Left lung (tissue), 10 donors: ENCODE data around the gene CCDC81. TPM values are rescaled to one million over a fixed set of nuclear protein-coding genes. Genes with fewer than 3 reads are reported as not detected.

ENCODE experiments used
- ATAC-seq: fragments of 200-7000 bp; cut with Tn5 transposase; one replicate; pipeline ENCODE4 v1.9.1; 2020; ENCODE audit warnings: moderate library complexity
- DNase-seq, 4 donors: peaks; one replicate each; pipeline ENCODE4 v3.0.0-alpha.2; 2013 to 2020
- H3K27ac ChIP-seq, 2 donors: fragments of 200-600 bp; sonication (generic) in 1 of 2; one replicate each; pipeline versions ENCODE4 v1.5.0 to v1.8.0; 2020 to 2021
- H3K27me3 ChIP-seq, 2 donors: fragments of 200-600 bp; sonication (generic) in 1 of 2; one replicate each; pipeline versions ENCODE4 v1.5.0 to v1.8.0; 2020 to 2021
- H3K36me3 ChIP-seq, 2 donors: fragments of 200-600 bp; sonication (generic) in 1 of 2; one replicate each; pipeline versions ENCODE4 v1.5.0 to v1.8.0; 2020 to 2021
- H3K4me1 ChIP-seq, 2 donors: fragments of 200-600 bp; one replicate each; pipeline ENCODE4 v1.8.0; 2021
- H3K4me3 ChIP-seq, 2 donors: fragments of 200-600 bp; sonication (generic) in 1 of 2; one replicate each; pipeline versions ENCODE4 v1.5.0 to v1.8.0; 2020 to 2021; ENCODE audit warnings: mild to moderate bottlenecking in 1 of 2
- H3K9me3 ChIP-seq, 2 donors: fragments of 200-600 bp; sonication (generic) in 1 of 2; one replicate each; pipeline versions ENCODE4 v1.5.0 to v1.8.0; 2020 to 2021
- intact Hi-C, 2 donors: fragments of 100-400 bp; cut with DNase I; formaldehyde crosslinking; loops; one replicate each; pipeline versions ENCODE4 v1.11.2 to v1.14.2; 2022
- polyA plus RNA-seq, 6 donors: library from polyadenylated mRNA; unstranded; fragments of 120-200 nt; gene quantifications; one replicate each; pipeline ENCODE4 v1.2.1, GENCODE V29; 2013; ENCODE audit not compliant: insufficient read length in 6 of 6
- total RNA-seq, 2 donors: library from RNA; stranded (reverse); fragmentation: NEBNext Ultra II Directional; extraction: Animal tissue kit (Norgen Biotek cat#: 25700); gene quantifications; one replicate each; pipeline ENCODE4 v1.2.1, GENCODE V29; 2021
- TF ChIP-seq, protein P1 (sequence below), 2 donors: fragments of 200-600 bp; sonication (generic) in 1 of 2; IDR thresholded peaks; one replicate each; pipeline versions ENCODE4 v1.5.0 to v1.8.0; 2021; ENCODE audit warnings: antibody characterized with exemption in 2 of 2
- donor health status: DM: no; HTN: yes; CAD: no.
- donor health status: DM: no; HTN: no; CAD: no.

Gene CCDC81
- total and polyA plus RNA-seq, 8 donors, result 0.58 to 4.9 (median 3.3) TPM

DNA sequence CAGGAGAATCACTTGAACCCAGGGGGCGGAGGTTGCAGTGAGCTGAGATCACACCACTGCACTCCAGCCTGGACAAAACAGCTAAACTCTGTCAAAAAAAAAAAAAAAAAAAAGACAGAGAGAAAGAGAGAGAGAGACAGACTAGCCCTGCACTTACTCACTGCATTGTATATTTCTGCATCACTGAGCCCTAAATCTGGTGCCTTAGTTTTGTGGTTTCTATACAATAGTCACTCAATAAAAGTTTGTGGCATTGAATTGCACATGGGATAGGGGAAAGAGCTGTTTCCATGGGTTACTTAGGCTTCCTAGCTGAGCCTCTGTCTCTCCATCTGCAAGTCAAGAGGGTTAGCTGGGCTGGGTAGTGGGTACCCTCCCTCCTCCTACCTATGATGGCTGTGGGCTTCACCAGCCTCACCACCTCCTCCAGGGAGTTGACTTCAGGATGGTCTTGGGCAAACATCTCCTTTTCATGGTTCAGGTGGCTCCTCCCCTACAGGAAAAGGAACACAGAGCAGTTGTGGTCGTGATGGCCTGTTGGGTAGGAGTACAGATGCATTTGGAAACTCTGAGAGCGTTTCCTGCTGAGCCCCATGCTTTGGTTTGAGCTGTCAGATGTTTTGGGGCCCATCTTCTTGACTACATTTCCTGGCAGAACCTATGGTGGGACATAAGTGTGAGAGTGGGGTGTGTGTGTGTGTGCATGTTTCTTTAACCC lies 73.2 kb downstream of the CCDC81 start:
- ATAC-seq (no peak), DNase-seq (no peak)
- intact Hi-C loops, result no loop called here
- Histone ChIP-seq H3K9me3 (no peaks in the 10 kb centered on the region), H3K36me3 (peaks cover 0 to 10% of the 10 kb centered on the region in 2 donors), H3K4me1 (no peaks in the 10 kb centered on the region), H3K27ac (no peak overlapping the region), H3K27me3 (no peaks in the 10 kb centered on the region), H3K4me3 (no peak overlapping the region)
- TF ChIP-seq, protein P1, sequence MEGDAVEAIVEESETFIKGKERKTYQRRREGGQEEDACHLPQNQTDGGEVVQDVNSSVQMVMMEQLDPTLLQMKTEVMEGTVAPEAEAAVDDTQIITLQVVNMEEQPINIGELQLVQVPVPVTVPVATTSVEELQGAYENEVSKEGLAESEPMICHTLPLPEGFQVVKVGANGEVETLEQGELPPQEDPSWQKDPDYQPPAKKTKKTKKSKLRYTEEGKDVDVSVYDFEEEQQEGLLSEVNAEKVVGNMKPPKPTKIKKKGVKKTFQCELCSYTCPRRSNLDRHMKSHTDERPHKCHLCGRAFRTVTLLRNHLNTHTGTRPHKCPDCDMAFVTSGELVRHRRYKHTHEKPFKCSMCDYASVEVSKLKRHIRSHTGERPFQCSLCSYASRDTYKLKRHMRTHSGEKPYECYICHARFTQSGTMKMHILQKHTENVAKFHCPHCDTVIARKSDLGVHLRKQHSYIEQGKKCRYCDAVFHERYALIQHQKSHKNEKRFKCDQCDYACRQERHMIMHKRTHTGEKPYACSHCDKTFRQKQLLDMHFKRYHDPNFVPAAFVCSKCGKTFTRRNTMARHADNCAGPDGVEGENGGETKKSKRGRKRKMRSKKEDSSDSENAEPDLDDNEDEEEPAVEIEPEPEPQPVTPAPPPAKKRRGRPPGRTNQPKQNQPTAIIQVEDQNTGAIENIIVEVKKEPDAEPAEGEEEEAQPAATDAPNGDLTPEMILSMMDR (IDR thresholded peaks at IDR 0.05), result no peak

DNA sequence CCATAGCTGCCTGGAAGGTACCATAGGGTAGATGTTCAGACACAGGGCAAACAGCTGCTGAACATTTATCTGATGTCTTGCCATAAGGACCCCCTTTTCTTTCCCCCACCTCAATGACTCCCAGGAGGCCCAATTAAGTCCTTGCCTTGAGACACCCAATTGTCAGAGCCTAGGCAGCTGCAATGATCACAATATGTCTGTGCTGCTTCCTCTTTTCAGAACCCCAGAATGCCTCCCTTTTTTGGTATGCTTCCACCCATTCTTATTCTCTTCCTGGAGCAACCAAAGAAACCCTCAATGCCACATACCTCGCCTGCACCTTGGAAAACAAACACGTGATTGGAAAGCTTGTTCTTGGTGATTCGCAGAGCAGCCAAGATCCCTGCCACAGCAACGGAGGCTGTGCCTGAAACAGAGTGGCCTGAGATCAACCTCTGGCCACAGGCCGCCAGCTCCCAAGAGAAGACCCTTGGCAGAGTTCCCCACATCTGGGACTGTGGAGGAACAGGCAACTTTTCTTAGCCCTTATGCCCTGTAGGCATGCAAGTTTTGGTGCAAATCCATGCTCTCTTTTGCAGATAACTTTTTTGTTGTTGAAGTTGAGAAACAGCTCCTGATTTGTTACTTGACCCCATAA lies 75.4 kb downstream of the CCDC81 start:
- no peaks in the 10 kb centered on the region for H3K27me3 ChIP-seq
- no peak overlapping the region for H3K27ac ChIP-seq
- intact Hi-C loops, result loop anchor here in 1 of 2 donors (10.0 kb wide), 1 partner anchor 165 kb away; no protein-coding TSS in a partner anchor
- DNase-seq, result peak in 1 of 4 donors; percentile 37
- H3K9me3 ChIP-seq, result no peaks in the 10 kb centered on the region
- no peak overlapping the region for H3K4me3 ChIP-seq
- H3K4me1 ChIP-seq, result no peaks in the 10 kb centered on the region
- TF ChIP-seq, protein P1 (IDR thresholded peaks at IDR 0.05), result no peak
- peaks cover 0 to 10% of the 10 kb centered on the region in 2 donors for H3K36me3 ChIP-seq
- ATAC-seq, result no peak

DNA sequence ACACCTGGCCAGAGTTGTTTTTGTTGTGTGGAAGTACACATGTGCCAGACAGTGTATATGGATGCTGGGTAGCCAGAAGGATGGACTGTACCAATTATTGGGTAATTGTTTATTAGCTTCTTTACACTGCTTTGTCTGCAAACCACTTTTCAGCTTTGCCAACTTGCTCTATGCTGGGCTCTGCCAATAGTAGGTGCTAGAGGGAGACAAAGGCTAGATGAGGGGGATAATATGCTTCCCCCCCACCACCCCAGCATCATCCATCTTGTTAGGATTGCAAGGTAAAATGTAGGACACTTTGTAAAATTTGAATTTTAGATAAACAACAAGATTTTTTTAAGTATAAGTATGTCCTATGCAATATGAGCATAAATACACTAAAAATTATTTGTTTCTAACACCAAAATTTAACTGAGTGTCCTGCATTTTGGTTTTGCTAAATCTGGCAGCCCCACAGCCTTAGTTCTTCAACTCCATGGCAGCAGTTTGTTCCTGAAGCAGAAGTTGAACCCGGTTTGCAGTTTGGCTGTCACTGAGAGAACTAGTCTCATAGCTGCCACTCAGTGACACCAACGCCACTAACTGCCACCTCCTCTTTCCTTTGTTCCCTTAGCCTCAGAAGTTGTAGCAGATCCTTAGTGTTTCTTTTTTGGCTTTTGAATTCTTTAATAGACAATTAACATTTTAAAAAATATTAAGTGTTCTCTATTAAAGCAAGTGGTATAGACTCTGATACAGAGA lies 78.8 kb downstream of the CCDC81 start:
- intact Hi-C loops, result loop anchor here in 1 of 2 donors (10.0 kb wide), 1 partner anchor 161 kb away; no protein-coding TSS in a partner anchor
- no peaks in the 10 kb centered on the region for H3K9me3 ChIP-seq
- DNase-seq (no peak), ATAC-seq (no peak)
- H3K4me1 ChIP-seq, result peaks cover 0 to 7% of the 10 kb centered on the region in 2 donors
- H3K27me3 ChIP-seq, result no peaks in the 10 kb centered on the region
- H3K27ac ChIP-seq, result no peak overlapping the region
- H3K4me3 ChIP-seq, result no peak overlapping the region
- TF ChIP-seq, protein P1 (IDR thresholded peaks at IDR 0.05), result no peak
- H3K36me3 ChIP-seq, result no peaks in the 10 kb centered on the region

DNA sequence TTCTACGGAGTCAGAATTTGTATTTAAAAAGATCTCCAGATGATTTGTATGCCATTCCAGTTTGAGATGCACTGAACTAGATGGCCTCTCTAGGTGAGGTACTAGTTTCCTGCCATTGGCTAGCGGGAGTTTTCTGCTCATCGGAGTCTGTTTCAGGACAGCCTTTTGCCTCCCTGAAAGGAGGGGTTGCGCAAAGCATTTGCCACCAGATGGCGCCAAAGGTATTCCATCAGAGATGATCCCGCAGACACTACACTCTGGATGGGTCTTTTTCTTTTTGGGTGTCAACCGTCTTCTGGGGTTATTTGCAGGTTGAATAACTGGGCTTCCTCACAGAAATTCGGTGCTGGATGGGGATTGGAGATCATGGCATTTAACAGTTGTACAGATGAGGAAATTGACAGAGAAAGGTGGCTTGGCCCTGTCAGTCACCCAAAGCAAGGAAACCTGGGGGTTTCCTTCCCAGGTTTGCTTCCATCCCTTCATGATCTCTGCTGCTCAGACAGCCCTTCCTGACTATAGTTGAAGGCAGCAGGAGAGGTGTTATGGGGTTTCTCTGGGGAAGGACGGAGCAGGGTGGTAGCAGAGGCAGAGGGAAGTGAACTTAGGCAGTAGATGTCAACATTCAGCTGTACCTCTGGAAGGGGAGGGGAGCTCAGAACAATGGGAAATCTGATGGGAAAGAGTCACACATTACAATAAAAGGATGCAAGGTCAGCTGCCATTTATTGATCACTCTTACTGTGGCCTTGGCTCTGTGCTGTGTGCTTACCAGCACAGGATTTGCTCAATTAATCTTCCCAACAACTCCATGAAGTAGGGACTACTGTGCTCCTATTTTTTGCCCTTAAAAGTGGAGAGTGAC lies 81.6 kb downstream of the CCDC81 start:
- DNase-seq, result peak; percentile 73 to 87 (median 77)
- H3K27ac ChIP-seq, result no peak overlapping the region
- intact Hi-C loops, result loop anchor here in 1 of 2 donors (5.0 to 10.0 kb wide), 2 partner anchors 158 to 361 kb away; no protein-coding TSS in a partner anchor

More for the DNA sequence above, 81.6 kb downstream of the CCDC81 start:
- Histone ChIP-seq H3K4me1 (peaks cover 4 to 15% of the 10 kb centered on the region in 2 donors), H3K4me3 (no peak overlapping the region), H3K27me3 (no peaks in the 10 kb centered on the region), H3K36me3 (no peaks in the 10 kb centered on the region), H3K9me3 (no peaks in the 10 kb centered on the region)
- TF ChIP-seq, protein P1 (IDR thresholded peaks at IDR 0.05), result peak; percentile 92 to 93
- peak; percentile 89 for ATAC-seq
